Neural cell (in vitro differentiated cells): Measurements from ENCODE around the gene MMADHC.

Experiments used
- CTCF ChIP-seq: fragments of 450-650 bp; IDR thresholded peaks from 2 replicates; pipeline ENCODE4 v1.5.1; 2014; ENCODE audit warnings: antibody characterized with exemption, mild to moderate bottlenecking, moderate library complexity; ENCODE audit not compliant: poor library complexity, severe bottlenecking
- EP300 ChIP-seq: fragments of 450-650 bp; conservative IDR thresholded peaks from 2 replicates; pipeline ENCODE4 v1.6.1; 2014; ENCODE audit warnings: antibody characterized with exemption, mild to moderate bottlenecking, moderate library complexity; ENCODE audit not compliant: poor library complexity, severe bottlenecking
- TF ChIP-seq, protein P1 (sequence below): IDR thresholded peaks from 2 replicates; pipeline ENCODE4 v1.6.1; 2012; ENCODE audit warnings: borderline replicate concordance

- TF ChIP-seq CTCF (no peak), EP300 (no peak)
- TF ChIP-seq, protein P1, sequence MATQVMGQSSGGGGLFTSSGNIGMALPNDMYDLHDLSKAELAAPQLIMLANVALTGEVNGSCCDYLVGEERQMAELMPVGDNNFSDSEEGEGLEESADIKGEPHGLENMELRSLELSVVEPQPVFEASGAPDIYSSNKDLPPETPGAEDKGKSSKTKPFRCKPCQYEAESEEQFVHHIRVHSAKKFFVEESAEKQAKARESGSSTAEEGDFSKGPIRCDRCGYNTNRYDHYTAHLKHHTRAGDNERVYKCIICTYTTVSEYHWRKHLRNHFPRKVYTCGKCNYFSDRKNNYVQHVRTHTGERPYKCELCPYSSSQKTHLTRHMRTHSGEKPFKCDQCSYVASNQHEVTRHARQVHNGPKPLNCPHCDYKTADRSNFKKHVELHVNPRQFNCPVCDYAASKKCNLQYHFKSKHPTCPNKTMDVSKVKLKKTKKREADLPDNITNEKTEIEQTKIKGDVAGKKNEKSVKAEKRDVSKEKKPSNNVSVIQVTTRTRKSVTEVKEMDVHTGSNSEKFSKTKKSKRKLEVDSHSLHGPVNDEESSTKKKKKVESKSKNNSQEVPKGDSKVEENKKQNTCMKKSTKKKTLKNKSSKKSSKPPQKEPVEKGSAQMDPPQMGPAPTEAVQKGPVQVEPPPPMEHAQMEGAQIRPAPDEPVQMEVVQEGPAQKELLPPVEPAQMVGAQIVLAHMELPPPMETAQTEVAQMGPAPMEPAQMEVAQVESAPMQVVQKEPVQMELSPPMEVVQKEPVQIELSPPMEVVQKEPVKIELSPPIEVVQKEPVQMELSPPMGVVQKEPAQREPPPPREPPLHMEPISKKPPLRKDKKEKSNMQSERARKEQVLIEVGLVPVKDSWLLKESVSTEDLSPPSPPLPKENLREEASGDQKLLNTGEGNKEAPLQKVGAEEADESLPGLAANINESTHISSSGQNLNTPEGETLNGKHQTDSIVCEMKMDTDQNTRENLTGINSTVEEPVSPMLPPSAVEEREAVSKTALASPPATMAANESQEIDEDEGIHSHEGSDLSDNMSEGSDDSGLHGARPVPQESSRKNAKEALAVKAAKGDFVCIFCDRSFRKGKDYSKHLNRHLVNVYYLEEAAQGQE: no peak
Measured at GRCh38 chr2:149544692-149545091, 42.9 kb downstream of the MMADHC start.
